ENCODE results near the gene ZNF500.
"Not testable (repeated sequence)": the region's sequence is repeated elsewhere in the genome, so short reads cannot be mapped to it uniquely, and the experiment has no call there.

Gene ZNF500

GRCh38 chr16:4738370-4738769 is 28.6 kb downstream of the ZNF500 start:
- DNase-seq = not testable (repeated sequence)

GRCh38 chr16:4737545-4737944 is 29.4 kb downstream of the ZNF500 start:
- DNase-seq = no peak

DNA sequence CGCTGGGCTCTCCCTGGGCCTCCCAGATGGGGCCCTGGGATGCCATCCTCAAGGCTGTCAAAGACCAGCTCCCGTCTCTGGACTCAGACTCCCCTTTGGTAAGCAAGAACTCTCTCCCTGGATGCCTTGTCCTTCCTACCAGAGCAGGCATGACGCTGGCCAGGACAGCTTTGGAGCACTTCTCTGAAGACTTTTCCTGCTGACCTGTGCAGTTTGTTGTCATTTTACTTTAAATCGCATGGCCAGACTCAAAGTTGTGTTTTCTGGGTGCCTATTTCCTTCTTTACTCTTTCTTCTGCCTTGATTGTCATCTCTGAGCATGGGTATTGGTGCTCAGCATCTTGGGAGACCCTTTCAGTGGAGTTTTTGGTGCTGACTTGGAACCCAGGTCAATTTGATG is 30.4 kb downstream of the ZNF500 start:
- no peak for DNase-seq

DNA sequence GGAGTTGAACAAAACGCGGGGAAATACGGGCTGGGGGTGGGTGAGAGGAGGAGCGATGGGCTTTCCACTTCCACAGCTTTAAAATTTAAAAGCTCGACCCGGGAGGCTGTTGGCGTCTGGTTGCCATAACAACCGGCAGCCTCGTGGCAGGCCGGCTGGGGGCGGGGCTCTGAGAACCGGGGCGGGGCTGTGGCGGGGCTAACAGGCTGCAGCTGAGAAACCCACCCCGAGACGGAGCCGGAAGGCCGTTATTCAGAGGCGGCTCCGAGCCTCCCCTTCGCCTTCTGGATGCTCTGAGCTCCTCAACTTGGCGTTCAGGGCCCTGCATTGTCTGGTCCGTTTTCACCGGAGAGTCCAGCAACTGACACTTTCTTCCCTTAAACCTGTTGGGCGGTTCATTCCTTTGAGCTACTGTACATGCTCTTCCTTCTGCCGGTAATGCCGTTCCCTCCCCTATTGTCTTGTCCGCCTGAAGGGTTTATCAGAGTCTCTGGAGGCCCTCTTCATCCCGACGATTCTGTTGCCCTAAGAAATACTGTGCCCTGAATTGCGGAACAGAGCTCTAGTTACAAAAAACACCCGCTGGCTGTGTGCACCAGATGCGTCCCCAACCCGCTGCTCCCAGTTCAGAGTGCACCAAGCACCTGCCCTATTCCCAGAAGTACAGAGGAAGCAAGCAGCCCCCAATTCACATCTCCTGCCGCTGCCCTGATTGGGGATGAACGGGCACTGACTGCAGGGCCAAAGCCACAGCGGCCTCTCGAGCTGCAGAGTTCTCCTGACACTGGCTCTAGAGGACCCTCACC is 32.0 kb downstream of the ZNF500 start:
- peak; percentile 97 for DNase-seq

- DNase-seq = peak; percentile 73
These were observed 32.8 kb downstream of the ZNF500 start, which contains the start of the genes ANKS3 and DNAAF8 for GRCh38 chr16:4734063-4734729. Gene ANKS3, minus strand, starts transcription at chr16:4734271. Its CDS starts 4,122 bp downstream, at chr16:4730149. Gene DNAAF8, plus strand, starts transcription at chr16:4734537. Its CDS starts 1,978 bp downstream, at chr16:4736515.

DNA sequence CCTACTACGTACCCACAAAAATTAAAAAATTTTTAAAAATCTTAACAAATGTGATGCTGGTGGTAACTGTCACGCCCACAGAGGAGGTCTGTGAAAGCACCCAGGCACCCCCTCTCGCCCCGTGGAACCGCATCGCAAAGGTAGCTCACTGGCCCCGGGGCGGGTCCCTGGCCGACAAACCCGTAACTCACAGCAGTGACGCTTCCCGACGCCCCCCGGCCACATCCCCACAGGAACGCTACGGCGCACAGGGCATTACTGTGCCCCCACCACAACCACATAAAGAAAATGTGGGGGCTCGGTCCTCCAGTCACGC is 33.3 kb downstream of the ZNF500 start:
- DNase-seq = peak; percentile 10

GRCh38 chr16:4733211-4733742 is 33.7 kb downstream of the ZNF500 start:
- DNase-seq = no peak

GRCh38 chr16:4729876-4730275 is 37.1 kb downstream of the ZNF500 start:
- no peak for DNase-seq

DNA sequence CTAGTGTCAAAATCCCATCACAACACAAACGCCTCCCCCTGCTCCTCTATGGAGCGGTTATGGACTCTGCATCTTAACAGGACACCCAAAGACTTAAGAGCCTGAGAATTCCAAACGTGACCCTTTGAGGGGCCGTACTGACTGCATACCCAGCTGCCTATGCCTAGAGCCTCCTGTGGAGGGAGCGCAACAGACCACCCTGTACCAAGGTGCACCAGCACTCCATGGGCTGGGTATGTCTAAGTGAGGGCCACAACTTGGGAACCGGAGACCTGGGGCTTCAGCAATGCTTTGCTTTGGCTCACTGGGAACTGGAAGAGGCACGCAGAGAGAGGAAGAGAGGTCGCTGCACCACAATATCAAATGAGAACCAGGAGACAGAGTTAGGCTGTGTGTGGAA is 38.3 kb downstream of the ZNF500 start:
- DNase-seq = no peak

DNA sequence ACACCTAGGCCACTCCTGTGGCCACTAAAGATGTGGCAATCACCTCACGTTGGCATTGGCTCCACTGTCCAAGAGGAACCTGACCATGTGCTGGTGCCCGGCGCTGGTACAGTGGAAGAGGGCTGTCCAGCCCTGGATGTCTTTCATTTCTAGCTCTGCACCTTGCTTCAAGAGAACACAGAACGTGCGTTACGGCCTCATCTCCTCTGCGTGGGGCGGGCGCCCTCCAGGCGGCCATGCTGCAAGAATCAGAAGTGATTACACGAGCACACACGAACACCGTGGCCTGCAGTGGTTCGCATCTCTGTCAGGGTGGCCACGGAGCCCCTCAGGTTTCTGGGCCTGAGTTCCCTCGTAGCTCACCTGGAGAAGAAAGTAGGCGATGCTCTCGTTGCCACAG is 40.3 kb downstream of the ZNF500 start:
- DNase-seq = no peak

DNA sequence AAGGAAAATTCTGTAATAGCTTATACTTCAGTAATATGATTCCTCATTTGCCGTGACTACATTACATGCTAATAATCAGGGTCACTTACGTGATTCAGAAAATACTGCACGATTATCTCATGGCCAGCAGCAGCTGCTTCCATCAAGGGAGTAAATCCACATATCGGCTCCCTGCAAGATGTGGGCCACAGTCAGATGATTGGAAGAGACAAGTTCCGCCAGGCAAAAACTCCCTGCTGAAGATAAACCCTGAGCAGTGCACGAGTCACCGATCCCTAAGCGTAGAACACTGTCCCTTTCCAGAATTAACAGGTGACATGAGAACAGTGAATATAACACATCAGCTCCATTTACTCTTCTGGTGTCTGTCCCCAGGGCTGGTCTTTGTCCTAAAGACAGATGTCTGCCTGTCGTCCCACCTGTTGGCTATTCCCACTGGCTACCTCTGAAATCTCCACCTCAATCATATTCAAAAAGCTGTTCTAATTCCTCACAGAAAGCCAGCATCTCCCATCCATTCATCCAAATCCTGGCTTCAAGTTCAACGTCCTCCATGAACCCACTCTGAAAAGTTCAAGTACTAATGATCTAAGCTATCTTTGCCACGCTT is 42.2 kb downstream of the ZNF500 start:
- no peak for DNase-seq

DNA sequence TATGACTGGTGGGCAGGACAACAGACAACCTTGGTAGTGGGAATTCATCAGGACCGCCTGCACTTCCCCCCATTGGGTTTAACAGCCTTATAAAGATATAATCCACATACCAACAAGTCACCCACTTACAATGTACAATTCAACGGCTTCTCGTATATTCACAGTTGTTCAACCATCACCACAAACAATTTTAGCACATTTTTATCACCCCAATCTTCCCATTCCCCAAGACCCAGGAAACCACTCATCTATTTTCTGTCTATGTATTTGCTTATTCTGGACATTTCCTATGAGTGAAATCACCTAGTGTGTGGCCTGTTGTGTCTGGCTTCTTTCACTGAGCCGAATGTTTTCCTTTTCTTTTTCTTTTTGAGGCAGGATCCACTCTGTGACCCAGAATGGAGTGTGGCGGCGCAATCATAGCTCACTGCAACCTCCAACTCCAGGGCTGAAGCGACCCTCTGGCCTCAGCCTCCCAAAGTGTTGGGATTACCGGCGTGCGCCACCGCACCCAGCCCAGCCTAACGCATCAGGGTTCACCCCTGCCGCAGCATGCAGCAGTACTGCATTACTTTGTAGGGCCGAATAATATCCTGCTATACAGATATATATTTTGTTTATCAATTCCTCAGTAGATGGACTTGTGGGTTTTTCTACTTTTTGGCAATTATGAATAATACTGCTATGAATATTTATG is 43.7 kb downstream of the ZNF500 start:
- DNase-seq = no peak

- DNase-seq = no peak
These were observed 48.5 kb downstream of the ZNF500 start for GRCh38 chr16:4718466-4718865.

DNA sequence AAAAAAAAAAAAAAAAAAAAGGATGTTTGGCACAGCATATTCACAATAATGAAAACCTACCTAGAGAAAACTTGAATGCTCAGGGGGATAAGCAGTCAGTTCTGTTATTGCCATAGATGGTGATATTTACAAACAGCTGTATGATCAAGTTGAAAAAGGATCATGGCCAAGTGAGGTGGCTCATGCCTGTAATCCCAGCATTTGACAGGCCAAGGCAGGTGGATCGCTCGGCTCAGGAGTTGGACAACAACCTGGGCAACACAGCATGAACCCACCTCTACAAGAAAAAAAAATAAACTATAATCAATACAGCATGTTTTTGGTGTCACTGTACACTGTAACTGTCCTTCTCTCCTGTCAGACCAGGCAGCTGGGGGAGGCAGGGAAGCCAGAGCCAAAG is 52.0 kb downstream of the ZNF500 start:
- DNase-seq = no peak

- DNase-seq = no peak
These were observed 53.1 kb downstream of the ZNF500 start for GRCh38 chr16:4713663-4714501.

- DNase-seq = no peak
These were observed 57.5 kb downstream of the ZNF500 start for GRCh38 chr16:4709481-4709880.

GRCh38 chr16:4706871-4707270 is 60.1 kb downstream of the ZNF500 start:
- no peak for DNase-seq

DNA sequence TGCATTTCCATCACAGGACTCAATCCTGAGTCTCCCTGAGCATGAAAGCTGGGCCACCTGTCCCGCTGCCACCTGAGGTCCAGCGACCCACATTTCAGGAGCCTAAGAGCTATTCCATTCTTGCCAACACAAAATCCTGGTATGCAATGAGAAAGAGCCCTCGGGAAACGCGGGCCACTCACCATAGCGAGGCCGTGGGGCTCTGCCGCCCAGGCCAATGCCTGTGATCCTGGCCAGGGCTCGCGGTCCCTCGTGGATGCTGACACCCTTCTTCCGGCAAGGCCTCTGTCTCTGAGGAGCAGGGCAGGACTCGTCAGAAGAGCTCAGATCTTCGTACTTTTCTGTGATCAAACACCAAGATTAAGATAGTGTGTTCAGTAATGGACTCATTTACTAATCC is 62.0 kb downstream of the ZNF500 start:
- DNase-seq = no peak

GRCh38 chr16:4704491-4704890 is 62.5 kb downstream of the ZNF500 start:
- DNase-seq = no peak

DNA sequence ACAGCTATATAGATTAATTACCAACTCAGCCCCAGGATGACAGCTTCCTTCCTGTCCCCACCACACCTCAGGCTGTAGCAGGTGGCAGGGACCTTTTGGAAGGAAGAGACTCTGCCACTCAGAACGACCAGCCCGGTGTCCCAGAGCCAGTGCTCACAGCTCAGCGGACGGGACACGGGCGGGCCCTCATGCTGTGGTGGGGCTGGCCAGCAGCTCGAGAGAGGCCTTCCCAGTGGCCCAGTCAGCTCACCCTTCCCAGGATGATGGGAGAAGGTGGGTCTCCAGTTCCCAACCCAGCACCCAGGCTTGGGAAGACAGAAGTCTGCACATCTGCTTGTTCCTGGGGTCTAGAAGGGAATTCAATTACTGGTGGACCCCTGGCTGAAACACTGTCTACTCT is 63.1 kb downstream of the ZNF500 start:
- DNase-seq = no peak

GRCh38 chr16:4702466-4702808 is 64.5 kb downstream of the ZNF500 start:
- DNase-seq = no peak

- no peak for DNase-seq
These were observed 65.0 kb downstream of the ZNF500 start for GRCh38 chr16:4701791-4702465.

All from T-helper 9 cell (primary cell).